ENCODE results near the gene ABHD2.

DNA sequence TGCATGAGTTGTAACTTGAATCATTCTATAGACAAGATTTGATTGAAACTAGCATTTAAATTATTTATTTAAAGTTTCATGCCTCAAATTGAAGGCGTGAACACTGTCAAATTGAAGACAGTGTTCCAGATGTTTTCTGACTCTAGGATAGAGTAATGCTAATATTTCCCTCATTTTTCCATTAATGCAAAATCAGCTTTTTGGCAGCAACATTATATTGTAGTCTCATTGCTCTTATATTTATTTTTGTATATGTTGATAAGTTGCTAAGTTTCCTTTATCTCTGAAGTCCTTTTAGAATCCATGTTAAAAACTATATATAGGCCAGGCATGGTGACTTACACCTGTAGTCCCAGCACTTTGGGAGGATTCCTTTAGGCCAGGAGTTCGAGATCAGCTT lies 160.3 kb downstream of the ABHD2 start:
- TF ChIP-seq GATA3 (IDR thresholded peaks at IDR 0.05; ENCODE audit: low read depth, low read length) (no peak), GATA2 (IDR thresholded peaks at IDR 0.05; ENCODE audit: low read depth, low read length) (no peak)
